Hepatocyte (in vitro differentiated cells): ENCODE measurements around the gene SLC25A28. TPM values are rescaled to one million over a fixed set of nuclear protein-coding genes. Genes with fewer than 3 reads are reported as not detected.

ENCODE experiments used
- DNase-seq: peaks from one replicate; pipeline ENCODE4 v3.0.0-alpha.2; 2016; ENCODE audit warnings: low spot score
- H2AFZ ChIP-seq: fragments of 200-600 bp; sonication (generic); 2 replicates; pipeline ENCODE4 v1.6.0; 2016; ENCODE audit warnings: antibody characterized with exemption, mild to moderate bottlenecking
- H3K27ac ChIP-seq: fragments of 200-600 bp; sonication (generic); 2 replicates; pipeline ENCODE4 v1.5.1; 2016; ENCODE audit warnings: mild to moderate bottlenecking
- H3K27me3 ChIP-seq: fragments of 200-600 bp; sonication (generic); 2 replicates; pipeline ENCODE4 v1.6.1; 2016
- H3K36me3 ChIP-seq: fragments of 200-600 bp; sonication (generic); replicated peaks from 2 replicates; pipeline ENCODE4 v1.5.1; 2016; ENCODE audit warnings: low read depth; ENCODE audit not compliant: insufficient read depth
- H3K4me1 ChIP-seq: fragments of 200-600 bp; sonication (generic); 2 replicates; pipeline ENCODE4 v1.5.1; 2016; ENCODE audit warnings: mild to moderate bottlenecking, moderate library complexity; ENCODE audit not compliant: insufficient read depth
- H3K4me2 ChIP-seq: fragments of 200-600 bp; sonication (generic); 2 replicates; pipeline ENCODE4 v1.6.0; 2016
- H3K4me3 ChIP-seq: fragments of 200-600 bp; sonication (generic); 2 replicates; pipeline ENCODE4 v1.5.1; 2016; ENCODE audit warnings: mild to moderate bottlenecking
- H3K79me2 ChIP-seq: fragments of 200-600 bp; sonication (generic); 2 replicates; pipeline ENCODE4 v1.6.0; 2017; ENCODE audit warnings: mild to moderate bottlenecking
- H3K9me2 ChIP-seq: fragments of 200-600 bp; sonication (generic); replicated peaks from 2 replicates; pipeline ENCODE4 v1.6.0; 2017; ENCODE audit warnings: mild to moderate bottlenecking; ENCODE audit not compliant: insufficient read depth
- H3K9me3 ChIP-seq: fragments of 200-600 bp; sonication (generic); 2 replicates; pipeline ENCODE4 v1.5.1; 2016; ENCODE audit warnings: low read depth, mild to moderate bottlenecking
- H4K20me1 ChIP-seq: fragments of 200-600 bp; sonication (generic); 2 replicates; pipeline ENCODE4 v1.6.0; 2016; ENCODE audit warnings: mild to moderate bottlenecking; ENCODE audit not compliant: insufficient read depth, poor library complexity, severe bottlenecking
- CTCF ChIP-seq: fragments of 200-600 bp; sonication (generic); IDR thresholded peaks from 2 replicates; pipeline ENCODE4 v1.5.1; 2016; ENCODE audit warnings: antibody characterized with exemption, mild to moderate bottlenecking; ENCODE audit not compliant: poor library complexity
- EZH2 ChIP-seq: fragments of 200-600 bp; sonication (generic); IDR thresholded peaks from 2 replicates; pipeline ENCODE4 v1.6.1; 2016; ENCODE audit warnings: antibody characterized with exemption, mild to moderate bottlenecking, borderline replicate concordance
- EZH2phosphoT487 ChIP-seq: fragments of 200-600 bp; sonication (generic); IDR thresholded peaks from one replicate; pipeline ENCODE4 v1.6.1; 2018; ENCODE audit warnings: antibody characterized with exemption, mild to moderate bottlenecking, low read depth, moderate library complexity; ENCODE audit not compliant: unreplicated experiment, severe bottlenecking
- WGBS: methylation state at CpG from one replicate; pipeline ENCODE4 v1.1.6; 2016; ENCODE audit warnings: low lambda C conversion rate; ENCODE audit errors: missing lambda C conversion rate; 5-methylcytosine and 5-hydroxymethylcytosine counted together
- polyA plus RNA-seq: library from polyadenylated mRNA; unstranded; fragments of >200 nt; fragmentation: Nextera tagmentation; extraction: Ambion mirVana; gene quantifications from 2 replicates; pipeline ENCODE4 v1.2.1, GENCODE V29; 2016
- total RNA-seq: library from RNA; depleted of rRNA; stranded (reverse); fragments of >200 nt; gene quantifications from 2 replicates; pipeline ENCODE4 v1.2.3, GENCODE V29; 2014

Gene SLC25A28
- total and polyA plus RNA-seq, 2 experiments from 2014 or later = 15.8 to 33.7 TPM

- H3K4me2 ChIP-seq = no peak overlapping the region
- H3K9me3 ChIP-seq = no peaks in the 10 kb centered on the region
- TF ChIP-seq EZH2phosphoT487 (no peak), CTCF (peak; percentile 87)
- H3K36me3 ChIP-seq = peaks cover 6% of the 10 kb centered on the region
- no peak overlapping the region for H3K4me3 ChIP-seq
- peaks cover 21% of the 10 kb centered on the region for H3K79me2 ChIP-seq
- H3K27ac ChIP-seq = no peak overlapping the region
- H2AFZ ChIP-seq = no peak overlapping the region
- H3K27me3 ChIP-seq = no peaks in the 10 kb centered on the region
- peaks cover 2% of the 10 kb centered on the region for H3K4me1 ChIP-seq
- H3K9me2 ChIP-seq = no peaks in the 10 kb centered on the region
- WGBS = 35% methylated on average over 7 of the region's 7 CpGs
- peak; percentile 71 for DNase-seq
- H4K20me1 ChIP-seq = no peaks in the 10 kb centered on the region
Observed at GRCh38 chr10:99612167-99612831, 7.9 kb downstream of the SLC25A28 start.

GRCh38 chr10:99611326-99611725, 8.9 kb downstream of the SLC25A28 start:
- H3K4me1 ChIP-seq = no peaks in the 10 kb centered on the region
- no peaks in the 10 kb centered on the region for H3K9me2 ChIP-seq
- 95% methylated on average over 4 of the region's 4 CpGs for WGBS
- H2AFZ ChIP-seq = no peak overlapping the region
- H3K4me2 ChIP-seq = no peak overlapping the region
- no peaks in the 10 kb centered on the region for H4K20me1 ChIP-seq
- H3K79me2 ChIP-seq = peaks cover 11% of the 10 kb centered on the region
- DNase-seq = no peak
- no peak overlapping the region for H3K4me3 ChIP-seq
- peaks cover 6% of the 10 kb centered on the region for H3K36me3 ChIP-seq
- no peaks in the 10 kb centered on the region for H3K27me3 ChIP-seq
- no peaks in the 10 kb centered on the region for H3K9me3 ChIP-seq
- H3K27ac ChIP-seq = no peak overlapping the region
- TF ChIP-seq EZH2 = no peak
- TF ChIP-seq EZH2phosphoT487 = no peak
- TF ChIP-seq CTCF = no peak

- 99% methylated on average over 3 of the region's 3 CpGs for WGBS
Observed at GRCh38 chr10:99610221-99610620, 10.0 kb downstream of the SLC25A28 start.

More at GRCh38 chr10:99610221-99610620, 10.0 kb downstream of the SLC25A28 start:
- Histone ChIP-seq H3K27ac (no peak overlapping the region), H3K27me3 (no peaks in the 10 kb centered on the region), H3K4me2 (no peak overlapping the region), H4K20me1 (no peaks in the 10 kb centered on the region), H3K9me2 (no peaks in the 10 kb centered on the region), H3K9me3 (no peaks in the 10 kb centered on the region), H3K4me3 (no peak overlapping the region), H2AFZ (no peak overlapping the region), H3K4me1 (no peaks in the 10 kb centered on the region), H3K36me3 (peaks cover 6% of the 10 kb centered on the region), H3K79me2 (peaks cover under 1% of the 10 kb centered on the region)
- DNase-seq = no peak
- TF ChIP-seq EZH2 (no peak), EZH2phosphoT487 (no peak), CTCF (no peak)
